Ectodermal cell (in vitro differentiated cells): ENCODE measurements around the gene FRY.

ENCODE experiments used
- H3K27ac ChIP-seq: 2 replicates; pipeline ENCODE4 v1.7.0; 2013; ENCODE audit warnings: mild to moderate bottlenecking, low read depth, low read length; ENCODE audit not compliant: insufficient read depth, poor library complexity, severe bottlenecking
- H3K27me3 ChIP-seq: 2 replicates; pipeline ENCODE4 v1.7.0; 2013; ENCODE audit warnings: mild to moderate bottlenecking, low read length; ENCODE audit not compliant: insufficient read depth, control insufficient read depth, poor library complexity, severe bottlenecking
- H3K36me3 ChIP-seq: one replicate; pipeline ENCODE4 v1.7.0; 2013; ENCODE audit warnings: low read length; ENCODE audit not compliant: control insufficient read depth, insufficient read depth
- H3K4me1 ChIP-seq: one replicate; pipeline ENCODE4 v1.7.0; 2013; ENCODE audit warnings: low read length; ENCODE audit not compliant: control insufficient read depth, insufficient read depth
- H3K4me3 ChIP-seq: 2 replicates; pipeline ENCODE4 v1.7.0; 2013; ENCODE audit warnings: low read depth, low read length, control low read depth; ENCODE audit not compliant: insufficient read depth
- H3K9me3 ChIP-seq: 2 replicates; pipeline ENCODE4 v1.7.0; 2013; ENCODE audit warnings: mild to moderate bottlenecking, low read length, moderate library complexity; ENCODE audit not compliant: control insufficient read depth
- WGBS, 2 experiments: methylation state at CpG; one replicate each; pipeline ENCODE4 v1.1.7; 2013; ENCODE audit warnings: missing lambda C conversion rate in 2 of 2; 5-methylcytosine and 5-hydroxymethylcytosine counted together

Gene FRY

GRCh38 chr13:32159137-32159869, 127.7 kb downstream of the FRY start:
- Histone ChIP-seq H3K4me3 (no peak overlapping the region), H3K4me1 (no peaks in the 10 kb centered on the region), H3K27ac (no peak overlapping the region), H3K36me3 (no peaks in the 10 kb centered on the region), H3K27me3 (no peaks in the 10 kb centered on the region), H3K9me3 (no peaks in the 10 kb centered on the region)
- WGBS, 2 experiments, result 92 to 95% methylated on average over 4 of the region's 4 CpGs

- Histone ChIP-seq H3K4me3 (no peak overlapping the region), H3K9me3 (no peaks in the 10 kb centered on the region), H3K27me3 (no peaks in the 10 kb centered on the region), H3K36me3 (no peaks in the 10 kb centered on the region), H3K4me1 (peaks cover 4% of the 10 kb centered on the region), H3K27ac (no peak overlapping the region)
- WGBS, 2 experiments, result 92 to 93% methylated on average over 5 of the region's 5 CpGs
Observed at GRCh38 chr13:32162395-32163005, 130.9 kb downstream of the FRY start.

GRCh38 chr13:32164622-32165268, 133.2 kb downstream of the FRY start:
- Histone ChIP-seq H3K27me3 (no peaks in the 10 kb centered on the region), H3K4me3 (no peak overlapping the region), H3K27ac (no peak overlapping the region), H3K36me3 (no peaks in the 10 kb centered on the region), H3K9me3 (no peaks in the 10 kb centered on the region), H3K4me1 (peaks cover 8% of the 10 kb centered on the region)
- 55 to 64% methylated on average over 3 of the region's 4 CpGs for WGBS, 2 experiments

- H3K4me1 ChIP-seq, result peaks cover 8% of the 10 kb centered on the region
- H3K4me3 ChIP-seq, result no peak overlapping the region
- no peak overlapping the region for H3K27ac ChIP-seq
- H3K9me3 ChIP-seq, result no peaks in the 10 kb centered on the region
- H3K36me3 ChIP-seq, result no peaks in the 10 kb centered on the region
- no peaks in the 10 kb centered on the region for H3K27me3 ChIP-seq
- WGBS, 2 experiments, result 94 to 95% methylated on average over 5 of the region's 5 CpGs
Observed at GRCh38 chr13:32165796-32166195, 134.2 kb downstream of the FRY start.

GRCh38 chr13:32168131-32168530, 136.6 kb downstream of the FRY start:
- 85 to 92% methylated on average over 1 of the region's 1 CpG for WGBS, 2 experiments
- peaks cover 8% of the 10 kb centered on the region for H3K4me1 ChIP-seq
- H3K36me3 ChIP-seq, result no peaks in the 10 kb centered on the region
- H3K27me3 ChIP-seq, result no peaks in the 10 kb centered on the region
- H3K27ac ChIP-seq, result no peak overlapping the region
- no peak overlapping the region for H3K4me3 ChIP-seq
- H3K9me3 ChIP-seq, result no peaks in the 10 kb centered on the region

- WGBS, 2 experiments, result 93 to 94% methylated on average over 4 of the region's 4 CpGs
- Histone ChIP-seq H3K27ac (no peak overlapping the region), H3K9me3 (no peaks in the 10 kb centered on the region), H3K4me3 (no peak overlapping the region), H3K4me1 (peaks cover 8% of the 10 kb centered on the region), H3K36me3 (no peaks in the 10 kb centered on the region), H3K27me3 (no peaks in the 10 kb centered on the region)
Observed at GRCh38 chr13:32170841-32171240, 139.3 kb downstream of the FRY start.

GRCh38 chr13:32173881-32174280, 142.3 kb downstream of the FRY start:
- no peak overlapping the region for H3K4me3 ChIP-seq
- H3K4me1 ChIP-seq, result no peaks in the 10 kb centered on the region
- H3K27me3 ChIP-seq, result no peaks in the 10 kb centered on the region
- 79 to 92% methylated on average over 1 of the region's 1 CpG for WGBS, 2 experiments
- no peaks in the 10 kb centered on the region for H3K9me3 ChIP-seq
- H3K36me3 ChIP-seq, result no peaks in the 10 kb centered on the region
- no peak overlapping the region for H3K27ac ChIP-seq

- H3K27ac ChIP-seq, result no peak overlapping the region
- no peaks in the 10 kb centered on the region for H3K4me1 ChIP-seq
- no peak overlapping the region for H3K4me3 ChIP-seq
- H3K36me3 ChIP-seq, result no peaks in the 10 kb centered on the region
- 93 to 96% methylated on average over 1 of the region's 1 CpG for WGBS, 2 experiments
- no peaks in the 10 kb centered on the region for H3K9me3 ChIP-seq
- no peaks in the 10 kb centered on the region for H3K27me3 ChIP-seq
Observed at GRCh38 chr13:32174366-32174765, 142.8 kb downstream of the FRY start.

- no peak overlapping the region for H3K4me3 ChIP-seq
- H3K36me3 ChIP-seq, result no peaks in the 10 kb centered on the region
- H3K27ac ChIP-seq, result no peak overlapping the region
- no peaks in the 10 kb centered on the region for H3K9me3 ChIP-seq
- H3K27me3 ChIP-seq, result no peaks in the 10 kb centered on the region
- 94 to 100% methylated on average over 6 of the region's 6 CpGs for WGBS, 2 experiments
- no peaks in the 10 kb centered on the region for H3K4me1 ChIP-seq
Observed at GRCh38 chr13:32175307-32175706, 143.7 kb downstream of the FRY start.

- H3K4me1 ChIP-seq, result no peaks in the 10 kb centered on the region
- H3K27me3 ChIP-seq, result no peaks in the 10 kb centered on the region
- H3K4me3 ChIP-seq, result no peak overlapping the region
- no peaks in the 10 kb centered on the region for H3K9me3 ChIP-seq
- no peaks in the 10 kb centered on the region for H3K36me3 ChIP-seq
- no peak overlapping the region for H3K27ac ChIP-seq
- 96 to 100% methylated on average over 2 of the region's 2 CpGs for WGBS, 2 experiments
Observed at GRCh38 chr13:32175943-32176342, 144.4 kb downstream of the FRY start.
